Activated T-cell treated with anti-CD3 and anti-CD28 coated beads, Interleukin-2, amount 50 U/mL, for 4 hours (primary cell): Measurements from ENCODE around the gene CTNND2. TPM values are rescaled to one million over a fixed set of nuclear protein-coding genes. Genes with fewer than 3 reads are reported as not detected.

Experiments
- ATAC-seq, 2 donors: fragments of 200-7000 bp; cut with Tn5 transposase; one replicate each; pipeline ENCODE4 v1.10.0; 2021
- DNase-seq: peaks from one replicate; pipeline ENCODE4 v3.0.0-alpha.2; 2020
- H3K27me3 Mint-ChIP-seq: one replicate; pipeline ENCODE4 v1.8.0; 2021; ENCODE audit warnings: low read depth, mixed read lengths
- H3K36me3 Mint-ChIP-seq: one replicate; pipeline ENCODE4 v1.8.0; 2022; ENCODE audit warnings: mixed read lengths; ENCODE audit not compliant: insufficient read depth
- H3K4me1 Mint-ChIP-seq: one replicate; pipeline ENCODE4 v1.8.0; 2021; ENCODE audit warnings: low read depth, mixed read lengths
- H3K4me3 Mint-ChIP-seq: one replicate; pipeline ENCODE4 v1.8.0; 2021; ENCODE audit warnings: mild to moderate bottlenecking, moderate library complexity, mixed read lengths
- H3K9me3 Mint-ChIP-seq: one replicate; pipeline ENCODE4 v1.8.0; 2021; ENCODE audit warnings: mixed read lengths
- total RNA-seq, 3 donors: library from RNA; stranded (reverse); gene quantifications; one replicate each; pipeline ENCODE4 v1.2.1, GENCODE V29; 2021

The CTNND2 gene
- total RNA-seq, 3 donors from 2014 or later, result not detected

- Mint-ChIP-seq H3K27me3 (no peaks in the 10 kb centered on the region), H3K36me3 (no peaks in the 10 kb centered on the region), H3K4me1 (no peaks in the 10 kb centered on the region), H3K4me3 (no peak overlapping the region), H3K9me3 (peaks cover 3% of the 10 kb centered on the region)
- no peak for DNase-seq
- no peak for ATAC-seq
Measured at GRCh38 chr5:11476866-11477265, 427.4 kb downstream of the CTNND2 start.

GRCh38 chr5:11468334-11469039 lies 435.8 kb downstream of the CTNND2 start:
- Mint-ChIP-seq H3K9me3 (no peaks in the 10 kb centered on the region), H3K4me3 (no peak overlapping the region), H3K4me1 (no peaks in the 10 kb centered on the region), H3K27me3 (no peaks in the 10 kb centered on the region), H3K36me3 (no peaks in the 10 kb centered on the region)
- ATAC-seq, result no peak
- no peak for DNase-seq

GRCh38 chr5:11467588-11467987 lies 436.7 kb downstream of the CTNND2 start:
- Mint-ChIP-seq H3K36me3 (no peaks in the 10 kb centered on the region), H3K9me3 (no peaks in the 10 kb centered on the region), H3K4me3 (no peak overlapping the region), H3K4me1 (no peaks in the 10 kb centered on the region), H3K27me3 (no peaks in the 10 kb centered on the region)
- no peak for ATAC-seq
- no peak for DNase-seq

- DNase-seq (no peak), ATAC-seq (no peak)
- Mint-ChIP-seq H3K4me3 (no peak overlapping the region), H3K9me3 (no peaks in the 10 kb centered on the region), H3K36me3 (no peaks in the 10 kb centered on the region), H3K27me3 (no peaks in the 10 kb centered on the region), H3K4me1 (no peaks in the 10 kb centered on the region)
Measured at GRCh38 chr5:11459716-11460115, 444.5 kb downstream of the CTNND2 start.

- DNase-seq (no peak), ATAC-seq (no peak)
- Mint-ChIP-seq H3K27me3 (no peaks in the 10 kb centered on the region), H3K4me3 (no peak overlapping the region), H3K4me1 (no peaks in the 10 kb centered on the region), H3K9me3 (no peaks in the 10 kb centered on the region), H3K36me3 (no peaks in the 10 kb centered on the region)
Measured at GRCh38 chr5:11455505-11455904, 448.7 kb downstream of the CTNND2 start.

GRCh38 chr5:11452852-11453251 lies 451.4 kb downstream of the CTNND2 start:
- no peaks in the 10 kb centered on the region for H3K4me1 Mint-ChIP-seq
- DNase-seq, result no peak
- H3K9me3 Mint-ChIP-seq, result no peaks in the 10 kb centered on the region
- ATAC-seq, result no peak
- H3K27me3 Mint-ChIP-seq, result no peaks in the 10 kb centered on the region
- H3K36me3 Mint-ChIP-seq, result no peaks in the 10 kb centered on the region
- H3K4me3 Mint-ChIP-seq, result no peak overlapping the region

GRCh38 chr5:11449966-11450365 lies 454.3 kb downstream of the CTNND2 start:
- no peaks in the 10 kb centered on the region for H3K36me3 Mint-ChIP-seq
- no peak for DNase-seq
- H3K4me3 Mint-ChIP-seq, result no peak overlapping the region
- H3K9me3 Mint-ChIP-seq, result no peaks in the 10 kb centered on the region
- H3K27me3 Mint-ChIP-seq, result no peaks in the 10 kb centered on the region
- H3K4me1 Mint-ChIP-seq, result no peaks in the 10 kb centered on the region
- no peak for ATAC-seq

- ATAC-seq (no peak), DNase-seq (no peak)
- Mint-ChIP-seq H3K4me3 (no peak overlapping the region), H3K9me3 (no peaks in the 10 kb centered on the region), H3K4me1 (no peaks in the 10 kb centered on the region), H3K36me3 (no peaks in the 10 kb centered on the region), H3K27me3 (no peaks in the 10 kb centered on the region)
Measured at GRCh38 chr5:11449217-11449616, 455.0 kb downstream of the CTNND2 start.

- Mint-ChIP-seq H3K4me3 (no peak overlapping the region), H3K4me1 (no peaks in the 10 kb centered on the region), H3K36me3 (no peaks in the 10 kb centered on the region), H3K9me3 (no peaks in the 10 kb centered on the region), H3K27me3 (no peaks in the 10 kb centered on the region)
- DNase-seq (no peak), ATAC-seq (no peak)
Measured at GRCh38 chr5:11443831-11444230, 460.4 kb downstream of the CTNND2 start.

GRCh38 chr5:11432116-11432515 lies 472.1 kb downstream of the CTNND2 start:
- H3K9me3 Mint-ChIP-seq, result peaks cover 4% of the 10 kb centered on the region
- no peak for ATAC-seq
- no peak for DNase-seq
- no peaks in the 10 kb centered on the region for H3K4me1 Mint-ChIP-seq
- no peak overlapping the region for H3K4me3 Mint-ChIP-seq
- no peaks in the 10 kb centered on the region for H3K36me3 Mint-ChIP-seq
- no peaks in the 10 kb centered on the region for H3K27me3 Mint-ChIP-seq

GRCh38 chr5:11429254-11429653 lies 475.0 kb downstream of the CTNND2 start:
- DNase-seq (no peak), ATAC-seq (no peak)
- Mint-ChIP-seq H3K36me3 (no peaks in the 10 kb centered on the region), H3K27me3 (no peaks in the 10 kb centered on the region), H3K9me3 (peaks cover 4% of the 10 kb centered on the region), H3K4me3 (no peak overlapping the region), H3K4me1 (no peaks in the 10 kb centered on the region)

- ATAC-seq, result no peak
- no peak for DNase-seq
- Mint-ChIP-seq H3K36me3 (no peaks in the 10 kb centered on the region), H3K9me3 (peaks cover 4% of the 10 kb centered on the region), H3K27me3 (no peaks in the 10 kb centered on the region), H3K4me1 (no peaks in the 10 kb centered on the region), H3K4me3 (no peak overlapping the region)
Measured at GRCh38 chr5:11427569-11427968, 476.7 kb downstream of the CTNND2 start.

- no peak for DNase-seq
- no peaks in the 10 kb centered on the region for H3K27me3 Mint-ChIP-seq
- H3K4me1 Mint-ChIP-seq, result no peaks in the 10 kb centered on the region
- no peaks in the 10 kb centered on the region for H3K36me3 Mint-ChIP-seq
- no peak overlapping the region for H3K4me3 Mint-ChIP-seq
- no peaks in the 10 kb centered on the region for H3K9me3 Mint-ChIP-seq
- no peak for ATAC-seq
Measured at GRCh38 chr5:11426442-11426841, 477.8 kb downstream of the CTNND2 start.

- H3K27me3 Mint-ChIP-seq, result no peaks in the 10 kb centered on the region
- H3K4me3 Mint-ChIP-seq, result no peak overlapping the region
Measured at GRCh38 chr5:11422342-11422741, 481.9 kb downstream of the CTNND2 start.

GRCh38 chr5:11420969-11421368 lies 483.3 kb downstream of the CTNND2 start:
- Mint-ChIP-seq H3K9me3 (peaks cover 4% of the 10 kb centered on the region), H3K4me1 (no peaks in the 10 kb centered on the region), H3K4me3 (no peak overlapping the region), H3K27me3 (no peaks in the 10 kb centered on the region), H3K36me3 (no peaks in the 10 kb centered on the region)
- ATAC-seq (no peak), DNase-seq (no peak)

More at GRCh38 chr5:11422342-11422741, 481.9 kb downstream of the CTNND2 start:
- ATAC-seq, result no peak
- DNase-seq, result no peak
- Mint-ChIP-seq H3K36me3 (no peaks in the 10 kb centered on the region), H3K9me3 (peaks cover 2% of the 10 kb centered on the region), H3K4me1 (no peaks in the 10 kb centered on the region)
